WTC11 (cell line): ENCODE data around the gene RNF121.

Source experiments
- CTCF ChIP-seq: fragments of 200-600 bp; IDR thresholded peaks from 2 replicates; pipeline ENCODE4 v1.8.0; 2022; ENCODE audit warnings: antibody characterized with exemption
- E2F5 ChIP-seq: sonication (generic); formaldehyde crosslinking; IDR thresholded peaks from 2 replicates; pipeline ENCODE4 v1.8.1; 2022; ENCODE audit warnings: mild to moderate bottlenecking, moderate library complexity, missing genetic modification reagents
- GTF2I ChIP-seq: fragments of 250-450 bp; sonication (Bioruptor Pico); conservative IDR thresholded peaks from 2 replicates; pipeline ENCODE4 v1.4.0; 2021; ENCODE audit warnings: mild to moderate bottlenecking
- HMGA2 ChIP-seq: fragments of 250-450 bp; sonication (Bioruptor Pico); IDR thresholded peaks from 2 replicates; pipeline ENCODE4 v1.4.0; 2021; ENCODE audit warnings: mild to moderate bottlenecking, moderate library complexity
- HMGXB4 ChIP-seq: sonication (generic); formaldehyde crosslinking; IDR thresholded peaks from 2 replicates; pipeline ENCODE4 v1.8.1; 2023; ENCODE audit warnings: mild to moderate bottlenecking, moderate library complexity, missing genetic modification reagents
- MLX ChIP-seq: sonication (generic); formaldehyde crosslinking; IDR thresholded peaks from 2 replicates; pipeline ENCODE4 v1.8.1; 2023; ENCODE audit warnings: mild to moderate bottlenecking, missing genetic modification reagents, moderate library complexity
- PREB ChIP-seq: sonication (generic); formaldehyde crosslinking; IDR thresholded peaks from 2 replicates; pipeline ENCODE4 v1.8.1; 2022; ENCODE audit warnings: mild to moderate bottlenecking, missing genetic modification reagents, moderate library complexity, borderline replicate concordance
- TEAD4 ChIP-seq: sonication (generic); formaldehyde crosslinking; IDR thresholded peaks from 2 replicates; pipeline ENCODE4 v1.8.0; 2022; ENCODE audit warnings: mild to moderate bottlenecking, missing genetic modification reagents
- ZBTB43 ChIP-seq: sonication (generic); formaldehyde crosslinking; IDR thresholded peaks from 2 replicates; pipeline ENCODE4 v1.8.1; 2023; ENCODE audit warnings: mild to moderate bottlenecking, missing genetic modification reagents
- TF ChIP-seq, protein P1 (sequence below): sonication (generic); formaldehyde crosslinking; IDR thresholded peaks from 2 replicates; pipeline ENCODE4 v1.8.0; 2022; ENCODE audit warnings: mild to moderate bottlenecking, missing genetic modification reagents
- TF ChIP-seq, protein P2 (sequence below): sonication (generic); formaldehyde crosslinking; IDR thresholded peaks from 2 replicates; pipeline ENCODE4 v1.8.0; 2022; ENCODE audit warnings: mild to moderate bottlenecking, missing genetic modification reagents
- TF ChIP-seq, protein P3 (sequence below): sonication (generic); formaldehyde crosslinking; conservative IDR thresholded peaks from 2 replicates; pipeline ENCODE4 v1.8.1; 2022; ENCODE audit warnings: mild to moderate bottlenecking, missing genetic modification reagents
- TF ChIP-seq, protein P4 (sequence below): sonication (generic); formaldehyde crosslinking; IDR thresholded peaks from 2 replicates; pipeline ENCODE4 v1.8.0; 2023; ENCODE audit warnings: missing genetic modification reagents
- TF ChIP-seq, protein P5 (sequence below): fragments of 250-450 bp; sonication (Bioruptor Pico); conservative IDR thresholded peaks from 2 replicates; pipeline ENCODE4 v1.9.0; 2021; ENCODE audit warnings: mild to moderate bottlenecking

- TF ChIP-seq CTCF (no peak), TEAD4 (CRISPR knock-in tag) (no peak), E2F5 (no peak), MLX (CRISPR knock-in tag) (no peak), PREB (CRISPR knock-in tag) (no peak), HMGA2 (no peak), HMGXB4 (no peak), GTF2I (CRISPR knock-in tag) (no peak), ZBTB43 (CRISPR knock-in tag) (no peak)
- TF ChIP-seq, protein P1, sequence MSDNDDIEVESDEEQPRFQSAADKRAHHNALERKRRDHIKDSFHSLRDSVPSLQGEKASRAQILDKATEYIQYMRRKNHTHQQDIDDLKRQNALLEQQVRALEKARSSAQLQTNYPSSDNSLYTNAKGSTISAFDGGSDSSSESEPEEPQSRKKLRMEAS = no peak
- TF ChIP-seq, protein P2, sequence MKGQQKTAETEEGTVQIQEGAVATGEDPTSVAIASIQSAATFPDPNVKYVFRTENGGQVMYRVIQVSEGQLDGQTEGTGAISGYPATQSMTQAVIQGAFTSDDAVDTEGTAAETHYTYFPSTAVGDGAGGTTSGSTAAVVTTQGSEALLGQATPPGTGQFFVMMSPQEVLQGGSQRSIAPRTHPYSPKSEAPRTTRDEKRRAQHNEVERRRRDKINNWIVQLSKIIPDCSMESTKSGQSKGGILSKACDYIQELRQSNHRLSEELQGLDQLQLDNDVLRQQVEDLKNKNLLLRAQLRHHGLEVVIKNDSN (CRISPR knock-in tag) = no peak
- TF ChIP-seq, protein P3, sequence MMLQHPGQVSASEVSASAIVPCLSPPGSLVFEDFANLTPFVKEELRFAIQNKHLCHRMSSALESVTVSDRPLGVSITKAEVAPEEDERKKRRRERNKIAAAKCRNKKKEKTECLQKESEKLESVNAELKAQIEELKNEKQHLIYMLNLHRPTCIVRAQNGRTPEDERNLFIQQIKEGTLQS = no peak
- TF ChIP-seq, protein P4, sequence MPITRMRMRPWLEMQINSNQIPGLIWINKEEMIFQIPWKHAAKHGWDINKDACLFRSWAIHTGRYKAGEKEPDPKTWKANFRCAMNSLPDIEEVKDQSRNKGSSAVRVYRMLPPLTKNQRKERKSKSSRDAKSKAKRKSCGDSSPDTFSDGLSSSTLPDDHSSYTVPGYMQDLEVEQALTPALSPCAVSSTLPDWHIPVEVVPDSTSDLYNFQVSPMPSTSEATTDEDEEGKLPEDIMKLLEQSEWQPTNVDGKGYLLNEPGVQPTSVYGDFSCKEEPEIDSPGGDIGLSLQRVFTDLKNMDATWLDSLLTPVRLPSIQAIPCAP = no peak
- TF ChIP-seq, protein P5, sequence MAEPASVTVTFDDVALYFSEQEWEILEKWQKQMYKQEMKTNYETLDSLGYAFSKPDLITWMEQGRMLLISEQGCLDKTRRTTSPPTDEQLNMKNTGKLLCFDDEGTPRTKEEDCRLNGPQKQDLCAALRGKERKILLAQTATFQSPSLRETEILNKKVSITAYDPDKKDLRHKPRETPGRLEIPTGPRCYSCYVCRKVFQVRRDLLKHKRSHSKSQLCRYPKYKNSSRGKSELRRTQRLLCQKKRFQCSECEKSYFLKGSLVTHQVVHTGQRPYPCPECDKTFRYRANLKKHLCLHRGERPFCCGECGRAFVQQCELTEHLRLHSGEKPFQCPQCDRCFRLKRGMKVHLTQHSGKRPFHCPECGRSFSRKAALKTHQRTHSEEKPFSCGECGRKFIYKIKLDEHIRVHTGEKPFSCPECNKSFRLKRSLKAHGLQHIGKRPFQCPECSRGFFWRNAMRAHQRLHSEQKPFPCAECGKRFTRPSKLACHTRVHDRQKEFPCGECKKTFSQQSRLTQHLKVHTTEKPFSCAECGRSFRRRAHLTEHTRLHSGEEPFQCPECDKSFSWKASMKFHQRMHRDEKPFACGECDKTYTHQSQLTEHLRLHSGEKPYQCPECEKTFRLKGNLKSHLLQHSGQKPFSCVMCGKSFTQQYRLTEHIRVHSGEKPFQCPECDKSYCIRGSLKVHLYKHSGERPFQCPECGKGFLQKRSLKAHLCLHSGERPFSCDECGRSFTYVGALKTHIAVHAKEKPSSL (CRISPR knock-in tag) = no peak
Measured at GRCh38 chr11:72007089-72007476, 78.2 kb downstream of the RNF121 start.
